B cell (primary cell): ENCODE data around the gene FRMD6.

Experiments
- CTCF ChIP-seq: fragments of 200-600 bp; IDR thresholded peaks from one replicate; pipeline ENCODE4 v1.8.0; 2022; ENCODE audit warnings: antibody characterized with exemption, mild to moderate bottlenecking
- EZH2 ChIP-seq: IDR thresholded peaks from 2 replicates; pipeline ENCODE4 v1.6.1; 2012; ENCODE audit warnings: borderline replicate concordance, low read depth, mild to moderate bottlenecking, moderate library complexity, low read length; ENCODE audit not compliant: insufficient read depth, poor library complexity, severe bottlenecking

- TF ChIP-seq CTCF = no peak
- TF ChIP-seq EZH2 = no peak
These were observed 9.8 kb downstream of the FRMD6 start for GRCh38 chr14:51661504-51661903.
